ENCODE data around the gene TBCCD1. TPM values are rescaled to one million over a fixed set of nuclear protein-coding genes. Genes with fewer than 3 reads are reported as not detected.

The TBCCD1 gene
- total and polyA plus RNA-seq, 2 experiments from 2014 or later: 5.8 to 16.7 TPM

DNA sequence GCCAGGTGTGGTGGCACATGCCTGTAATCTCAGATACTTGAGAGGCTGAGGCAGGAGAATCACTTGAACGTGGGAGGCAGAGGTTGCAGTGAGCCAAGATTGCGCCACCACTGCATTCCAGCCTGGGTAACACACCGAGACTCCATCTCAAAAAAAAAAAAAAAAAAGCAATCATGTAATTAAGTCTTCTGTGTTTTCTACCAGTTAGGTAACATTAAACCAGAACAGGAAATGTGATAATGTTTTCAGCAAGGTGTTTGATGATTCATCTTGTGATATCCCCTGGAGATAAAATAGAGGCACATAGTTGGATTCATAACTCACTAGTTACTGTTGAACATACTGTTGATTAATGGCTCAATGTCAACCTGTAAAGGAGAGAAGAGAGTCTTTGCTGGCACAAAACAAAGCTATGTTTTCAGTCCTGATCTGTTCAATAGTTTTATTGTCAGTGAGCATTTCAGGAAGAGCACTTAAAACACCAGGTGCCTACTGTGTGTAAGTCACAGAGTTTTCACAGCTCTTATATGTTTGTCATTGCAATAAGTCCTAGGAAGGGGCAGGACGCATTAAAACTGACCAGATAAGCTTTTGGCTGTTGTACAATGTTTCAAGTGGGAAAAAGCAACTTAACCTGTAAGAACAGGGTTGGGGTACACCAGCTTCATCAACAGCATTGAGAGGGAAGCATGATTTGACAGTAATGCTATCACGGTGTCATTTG lies 22.9 kb upstream of the TBCCD1 start:
- no peak for DNase-seq (ENCODE audit: low spot score)
- no peaks in the 10 kb centered on the region for H3K4me1 Mint-ChIP-seq
- Histone ChIP-seq H3K4me1 (ENCODE audit: insufficient read depth) (no peaks in the 10 kb centered on the region), H3K4me3 (no peak overlapping the region), H3K4me2 (no peak overlapping the region), H3K9me2 (ENCODE audit: insufficient read depth) (no peaks in the 10 kb centered on the region), H3K27ac (ENCODE audit: low read depth) (0 out of 2 replicates have a peak overlapping the region, but pooled peaks have one; percentile 55), H3K79me2 (replicated peaks; ENCODE audit: insufficient read depth) (no peaks in the 10 kb centered on the region), H2AFZ (no peak overlapping the region), H3K36me3 (ENCODE audit: insufficient read depth) (no peaks in the 10 kb centered on the region), H3K27me3 (ENCODE audit: insufficient read depth) (no peaks in the 10 kb centered on the region), H3F3A (replicated peaks; ENCODE audit: low read depth) (no peaks in the 10 kb centered on the region), H4K20me1 (replicated peaks; ENCODE audit: insufficient read depth) (no peaks in the 10 kb centered on the region)
- H3K27ac Mint-ChIP-seq: no peak overlapping the region
- TF ChIP-seq EZH2 (IDR thresholded peaks at IDR 0.05; ENCODE audit: low read depth, unreplicated experiment) (no peak), ETS1 (IDR thresholded peaks at IDR 0.05) (no peak), CTCF (conservative IDR thresholded peaks at IDR 0.05; ENCODE audit: low read depth in 2 of 2) (no peak), NANOG (IDR thresholded peaks at IDR 0.05; ENCODE audit: borderline replicate concordance) (no peak), STAT1 (IDR thresholded peaks at IDR 0.05; ENCODE audit: unreplicated experiment) (no peak), ZNF331 (CRISPR knock-in tag; IDR thresholded peaks at IDR 0.05; ENCODE audit: low read depth) (no peak), JUNB (IDR thresholded peaks at IDR 0.05; ENCODE audit: unreplicated experiment) (no peak), EZH2phosphoT487 (IDR thresholded peaks at IDR 0.05; ENCODE audit: unreplicated experiment) (no peak), REST (IDR thresholded peaks at IDR 0.05; ENCODE audit: unreplicated experiment) (no peak), ZNF114 (CRISPR knock-in tag; IDR thresholded peaks at IDR 0.05) (no peak)
- TF ChIP-seq, protein P1, sequence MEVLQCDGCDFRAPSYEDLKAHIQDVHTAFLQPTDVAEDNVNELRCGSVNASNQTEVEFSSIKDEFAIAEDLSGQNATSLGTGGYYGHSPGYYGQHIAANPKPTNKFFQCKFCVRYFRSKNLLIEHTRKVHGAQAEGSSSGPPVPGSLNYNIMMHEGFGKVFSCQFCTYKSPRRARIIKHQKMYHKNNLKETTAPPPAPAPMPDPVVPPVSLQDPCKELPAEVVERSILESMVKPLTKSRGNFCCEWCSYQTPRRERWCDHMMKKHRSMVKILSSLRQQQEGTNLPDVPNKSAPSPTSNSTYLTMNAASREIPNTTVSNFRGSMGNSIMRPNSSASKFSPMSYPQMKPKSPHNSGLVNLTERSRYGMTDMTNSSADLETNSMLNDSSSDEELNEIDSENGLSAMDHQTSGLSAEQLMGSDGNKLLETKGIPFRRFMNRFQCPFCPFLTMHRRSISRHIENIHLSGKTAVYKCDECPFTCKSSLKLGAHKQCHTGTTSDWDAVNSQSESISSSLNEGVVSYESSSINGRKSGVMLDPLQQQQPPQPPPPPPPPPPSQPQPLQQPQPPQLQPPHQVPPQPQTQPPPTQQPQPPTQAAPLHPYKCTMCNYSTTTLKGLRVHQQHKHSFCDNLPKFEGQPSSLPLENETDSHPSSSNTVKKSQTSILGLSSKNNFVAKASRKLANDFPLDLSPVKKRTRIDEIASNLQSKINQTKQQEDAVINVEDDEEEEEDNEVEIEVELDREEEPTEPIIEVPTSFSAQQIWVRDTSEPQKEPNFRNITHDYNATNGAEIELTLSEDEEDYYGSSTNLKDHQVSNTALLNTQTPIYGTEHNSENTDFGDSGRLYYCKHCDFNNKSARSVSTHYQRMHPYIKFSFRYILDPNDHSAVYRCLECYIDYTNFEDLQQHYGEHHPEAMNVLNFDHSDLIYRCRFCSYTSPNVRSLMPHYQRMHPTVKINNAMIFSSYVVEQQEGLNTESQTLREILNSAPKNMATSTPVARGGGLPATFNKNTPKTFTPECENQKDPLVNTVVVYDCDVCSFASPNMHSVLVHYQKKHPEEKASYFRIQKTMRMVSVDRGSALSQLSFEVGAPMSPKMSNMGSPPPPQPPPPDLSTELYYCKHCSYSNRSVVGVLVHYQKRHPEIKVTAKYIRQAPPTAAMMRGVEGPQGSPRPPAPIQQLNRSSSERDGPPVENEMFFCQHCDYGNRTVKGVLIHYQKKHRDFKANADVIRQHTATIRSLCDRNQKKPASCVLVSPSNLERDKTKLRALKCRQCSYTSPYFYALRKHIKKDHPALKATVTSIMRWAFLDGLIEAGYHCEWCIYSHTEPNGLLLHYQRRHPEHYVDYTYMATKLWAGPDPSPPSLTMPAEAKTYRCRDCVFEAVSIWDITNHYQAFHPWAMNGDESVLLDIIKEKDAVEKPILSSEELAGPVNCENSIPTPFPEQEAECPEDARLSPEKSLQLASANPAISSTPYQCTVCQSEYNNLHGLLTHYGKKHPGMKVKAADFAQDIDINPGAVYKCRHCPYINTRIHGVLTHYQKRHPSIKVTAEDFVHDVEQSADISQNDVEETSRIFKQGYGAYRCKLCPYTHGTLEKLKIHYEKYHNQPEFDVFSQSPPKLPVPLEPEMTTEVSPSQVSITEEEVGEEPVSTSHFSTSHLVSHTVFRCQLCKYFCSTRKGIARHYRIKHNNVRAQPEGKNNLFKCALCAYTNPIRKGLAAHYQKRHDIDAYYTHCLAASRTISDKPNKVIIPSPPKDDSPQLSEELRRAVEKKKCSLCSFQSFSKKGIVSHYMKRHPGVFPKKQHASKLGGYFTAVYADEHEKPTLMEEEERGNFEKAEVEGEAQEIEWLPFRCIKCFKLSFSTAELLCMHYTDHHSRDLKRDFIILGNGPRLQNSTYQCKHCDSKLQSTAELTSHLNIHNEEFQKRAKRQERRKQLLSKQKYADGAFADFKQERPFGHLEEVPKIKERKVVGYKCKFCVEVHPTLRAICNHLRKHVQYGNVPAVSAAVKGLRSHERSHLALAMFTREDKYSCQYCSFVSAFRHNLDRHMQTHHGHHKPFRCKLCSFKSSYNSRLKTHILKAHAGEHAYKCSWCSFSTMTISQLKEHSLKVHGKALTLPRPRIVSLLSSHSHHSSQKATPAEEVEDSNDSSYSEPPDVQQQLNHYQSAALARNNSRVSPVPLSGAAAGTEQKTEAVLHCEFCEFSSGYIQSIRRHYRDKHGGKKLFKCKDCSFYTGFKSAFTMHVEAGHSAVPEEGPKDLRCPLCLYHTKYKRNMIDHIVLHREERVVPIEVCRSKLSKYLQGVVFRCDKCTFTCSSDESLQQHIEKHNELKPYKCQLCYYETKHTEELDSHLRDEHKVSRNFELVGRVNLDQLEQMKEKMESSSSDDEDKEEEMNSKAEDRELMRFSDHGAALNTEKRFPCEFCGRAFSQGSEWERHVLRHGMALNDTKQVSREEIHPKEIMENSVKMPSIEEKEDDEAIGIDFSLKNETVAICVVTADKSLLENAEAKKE (CRISPR knock-in tag; IDR thresholded peaks at IDR 0.05): no peak
- peaks cover 5% of the 10 kb centered on the region; the same call in 1 of the 3 replicates for H3K36me3 Mint-ChIP-seq (ENCODE audit: low read depth)
- H3K4me3 Mint-ChIP-seq: no peak overlapping the region
- H3K9me3 Mint-ChIP-seq: no peaks in the 10 kb centered on the region
- ATAC-seq: no peak
- no peaks in the 10 kb centered on the region for H3K27me3 Mint-ChIP-seq (ENCODE audit: insufficient read depth, low read depth, poor library complexity)

Data from GM23338 (cell line).